Erythroblast (primary cell): Measurements from ENCODE around the gene CHTOP.

Source experiments
- GATA1 ChIP-seq: IDR thresholded peaks from 2 replicates; pipeline ENCODE4 v1.6.1; 2011; ENCODE audit warnings: low read depth, mild to moderate bottlenecking, control low read depth, low read length, moderate library complexity
- POLR2A ChIP-seq: IDR thresholded peaks from 2 replicates; pipeline ENCODE4 v1.6.1; 2011; ENCODE audit warnings: mild to moderate bottlenecking, low read length

DNA sequence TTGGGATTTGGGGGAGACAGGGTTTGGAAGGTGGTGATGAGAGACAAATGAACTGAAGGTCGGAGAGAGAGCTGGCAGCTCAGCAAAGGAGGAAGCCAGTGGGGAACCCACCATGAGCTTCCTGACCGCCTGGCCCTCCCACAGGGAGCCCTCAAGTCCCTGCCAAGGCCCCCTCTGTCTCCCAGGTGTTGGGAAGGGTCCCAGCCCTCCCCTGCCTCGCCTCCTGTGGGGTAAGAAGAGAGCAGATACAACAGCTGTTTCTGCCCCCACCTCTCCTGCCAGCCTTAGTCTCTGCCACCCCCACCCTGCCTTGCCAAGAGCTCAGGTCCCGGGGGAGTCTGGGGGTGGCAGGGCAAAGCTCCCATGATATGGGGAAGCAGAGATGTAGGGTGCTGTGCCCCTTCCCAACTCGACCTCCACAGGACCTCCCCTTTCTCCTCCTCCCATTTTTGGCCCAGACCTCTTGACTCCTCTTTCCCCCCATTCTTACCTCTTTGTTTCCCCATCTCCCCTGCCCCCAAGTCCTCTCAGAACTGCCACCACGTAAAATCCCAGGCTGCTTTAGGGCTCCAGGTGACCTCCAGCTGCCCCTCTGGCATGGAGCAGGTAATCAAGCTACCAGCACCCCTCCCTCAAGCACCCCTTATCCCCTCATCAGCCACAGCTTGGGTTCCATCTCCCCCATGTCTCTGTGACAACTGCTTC, 5.1 kb upstream of the CHTOP start:
- TF ChIP-seq POLR2A (no peak), GATA1 (no peak)
